Stomach (tissue), 9 donors: Measurements from ENCODE around the gene OR51M1. TPM values are rescaled to one million over a fixed set of nuclear protein-coding genes. Genes with fewer than 3 reads are reported as not detected.

Experiments
- DNase-seq, 2 donors: peaks; one replicate each; pipeline versions ENCODE4 v3.0.0 to v3.0.0-alpha.2; 2013 to 2019
- H3K27ac ChIP-seq, 5 donors: fragments of 200-600 bp in 4 of 5; sonication (generic) in 4 of 5; one replicate each; pipeline ENCODE4 v1.5.1; 2013 to 2019; ENCODE audit warnings: mild to moderate bottlenecking in 1 of 5, moderate library complexity in 1 of 5
- H3K27me3 ChIP-seq, 3 donors: fragments of 200-600 bp; sonication (generic); one replicate each; pipeline ENCODE4 v1.5.1; 2017 to 2019; ENCODE audit warnings: mixed run types in 1 of 3
- H3K36me3 ChIP-seq, 4 donors: fragments of 200-600 bp; sonication (generic); 1 replicate in 3 of 4; 2 replicates in 1 of 4; pipeline ENCODE4 v1.5.1; 2016 to 2019
- H3K4me1 ChIP-seq, 4 donors: fragments of 200-600 bp; sonication (generic); one replicate each; pipeline ENCODE4 v1.5.1; 2016 to 2019
- H3K4me3 ChIP-seq, 4 donors: fragments of 200-600 bp; sonication (generic) in 3 of 4; one replicate each; pipeline ENCODE4 v1.5.1; 2016 to 2019; ENCODE audit warnings: mild to moderate bottlenecking in 1 of 4
- H3K9me3 ChIP-seq, 4 donors: fragments of 200-600 bp; sonication (generic); one replicate each; pipeline ENCODE4 v1.5.1; 2016 to 2019
- CTCF ChIP-seq, 7 experiments: fragments of 450-650 bp in 4 of 7; fragments of 200-600 bp in 3 of 7; sonication (generic) in 3 of 7; IDR thresholded peaks; one replicate each; pipeline ENCODE4 v1.5.1; 2016 to 2019; ENCODE audit warnings: antibody characterized with exemption in 7 of 7, control low read depth in 2 of 7, mild to moderate bottlenecking in 1 of 7
- EP300 ChIP-seq: sonication (generic); formaldehyde crosslinking; IDR thresholded peaks from one replicate; pipeline ENCODE4 v1.6.1; 2017; ENCODE audit warnings: antibody characterized with exemption
- POLR2A ChIP-seq, 4 donors: fragments of 450-650 bp; IDR thresholded peaks; one replicate each; pipeline ENCODE4 v1.6.1; 2016; ENCODE audit warnings: antibody characterized with exemption in 4 of 4, control low read depth in 2 of 4, mild to moderate bottlenecking in 1 of 4, moderate library complexity in 1 of 4
- POLR2AphosphoS5 ChIP-seq, 3 donors: sonication (generic); formaldehyde crosslinking; IDR thresholded peaks; one replicate each; pipeline ENCODE4 v1.6.1; 2016; ENCODE audit warnings: antibody characterized with exemption in 3 of 3
- WGBS, 5 donors: extraction: QIAGEN DNeasy Blood & Tissue Kit in 3 of 5; methylation state at CpG; one replicate each; pipeline versions ENCODE4 v1.1.5 to v1.1.7; 2013 to 2018; 5-methylcytosine and 5-hydroxymethylcytosine counted together
- intact Hi-C: fragments of 100-400 bp; cut with DNase I; formaldehyde crosslinking; loops from one replicate; pipeline ENCODE4 v1.15.1; 2023; ENCODE audit warnings: low total_unique reads
- polyA plus RNA-seq, 3 donors: library from polyadenylated mRNA; stranded (reverse); fragments of 200-250 nt; gene quantifications; one replicate each; pipeline ENCODE4 v1.2.3, GENCODE V29; 2013
- small RNA-seq, 4 donors: library from RNA; depleted of rRNA; stranded (forward); fragments of <200 nt; gene quantifications; one replicate each; pipeline ENCODE3, GENCODE V24; 2016
- total RNA-seq, 5 donors: library from RNA; depleted of rRNA; stranded (reverse); fragments of >200 nt; gene quantifications; one replicate each; pipeline versions ENCODE4 v1.1.0 to v1.2.3, GENCODE V29; 2014 to 2016
- donor health status: healthy with polysubstance abuse.
- donor health status: Bipolar disorder and iron deficiency.
- donor health status: healthy.

Gene OR51M1
- total and polyA plus RNA-seq, 8 donors, result not detected

DNA sequence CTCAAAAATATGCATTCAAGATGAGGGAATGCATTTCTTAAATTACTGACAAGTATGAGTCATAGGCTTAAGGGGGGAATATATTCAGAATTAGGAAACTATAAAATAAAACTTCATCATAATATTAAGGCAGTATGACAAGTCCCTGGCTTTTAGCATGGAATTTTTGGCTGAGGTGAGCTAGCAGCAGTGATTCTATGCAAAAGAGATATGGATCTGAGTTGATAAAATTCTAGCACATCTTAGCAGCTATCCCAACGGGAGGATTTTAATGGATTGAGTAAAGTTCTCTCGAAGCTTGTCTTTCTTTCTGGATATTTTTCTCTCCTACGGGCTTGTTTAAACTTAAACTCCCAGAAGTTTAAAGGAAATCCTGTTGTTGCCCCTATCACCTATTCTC, 39.5 kb downstream of the OR51M1 start:
- H3K4me1 ChIP-seq, result no peaks in the 10 kb centered on the region
- H3K4me3 ChIP-seq, result no peak overlapping the region
- DNase-seq, result no peak
- H3K9me3 ChIP-seq, result no peaks in the 10 kb centered on the region
- TF ChIP-seq POLR2A (IDR thresholded peaks at IDR 0.05) (no peak), POLR2AphosphoS5 (IDR thresholded peaks at IDR 0.05) (no peak), EP300 (no peak), CTCF (IDR thresholded peaks at IDR 0.05) (no peak)
- H3K27ac ChIP-seq, result no peak overlapping the region
- H3K27me3 ChIP-seq, result no peaks in the 10 kb centered on the region
- intact Hi-C loops, result no loop called here
- 22 to 65% (median 50%) methylated on average over 3 of the region's 3 CpGs for WGBS, 5 donors
- no peaks in the 10 kb centered on the region for H3K36me3 ChIP-seq

DNA sequence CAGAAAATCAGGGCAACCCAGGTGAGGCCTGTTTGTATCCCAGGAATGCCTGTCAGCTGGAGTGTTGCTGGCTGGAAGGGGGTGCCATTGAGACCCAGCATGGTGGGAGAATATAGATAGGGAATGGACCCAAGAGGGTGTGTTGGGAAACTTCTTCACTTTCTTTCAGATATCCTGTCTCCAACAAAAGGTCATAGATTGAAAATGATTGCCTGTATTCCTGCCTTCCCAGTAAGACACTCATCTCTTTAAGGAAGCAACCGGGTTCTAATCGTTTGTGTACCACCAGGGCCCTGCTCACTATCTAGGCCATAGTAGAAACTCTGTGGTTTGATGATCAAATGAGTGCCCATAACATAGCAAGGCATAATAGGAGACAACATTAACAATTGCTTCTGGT, 57.8 kb downstream of the OR51M1 start, which contains the start of gene OR51I1:
TSS of gene OR51I1 (minus strand) at position 101 of the 400 bp plus-strand sequence. CDS start at position 101, 0 bp downstream.
- Histone ChIP-seq H3K27ac (no peak within 1 kb of the TSS), H3K4me3 (no peak within 1 kb of the TSS), H3K27me3 (no peaks in the 10 kb centered on the region), H3K9me3 (no peaks in the 10 kb centered on the region), H3K36me3 (no peaks in the 10 kb centered on the region), H3K4me1 (no peaks in the 10 kb centered on the region)
- WGBS, 5 donors, result 24 to 33% (median 32%) methylated on average over 2 of the region's 2 CpGs
- TF ChIP-seq CTCF (IDR thresholded peaks at IDR 0.05) (no peak), POLR2A (IDR thresholded peaks at IDR 0.05) (no peak), EP300 (no peak)
- DNase-seq, result no peak
- intact Hi-C loops, result no loop called here

Small RNAs within 50 kb of the gene (small RNA-seq; reads per million reads assigned to genes)
- 0 reads per million in 4 donors for gene AC104389.3

Other genes with a start within 250 kb of the OR51M1 start
- gene OR52A5, start 245.5 kb upstream of the OR51M1 start, total RNA-seq, result under 1 TPM in 1 of 5 donors, not detected in 4; 0.18 TPM
- gene OR52A5, start 245.5 kb upstream of the OR51M1 start, polyA plus RNA-seq, result not detected
- not detected for gene OR52A1, start 229.1 kb upstream of the OR51M1 start, total RNA-seq
- gene OR52A1, start 229.1 kb upstream of the OR51M1 start, polyA plus RNA-seq, result not detected
- gene OR51V1, start 183.1 kb upstream of the OR51M1 start, total RNA-seq, result not detected
- not detected for gene OR51V1, start 183.1 kb upstream of the OR51M1 start, polyA plus RNA-seq
- gene HBB, start 156.7 kb upstream of the OR51M1 start, total RNA-seq, result 1,000 to 10,000 TPM in 1 of 5 donors, 100 to 1,000 TPM in 1, 10 to 100 TPM in 1, 1 to 10 TPM in 2; 2.9 to 1,619 (median 29.5) TPM
- gene HBB, start 156.7 kb upstream of the OR51M1 start, polyA plus RNA-seq, result 10 to 100 TPM in 2 of 3 donors, 1 to 10 TPM in 1; 3.1 to 15.1 (median 13.0) TPM
- gene HBD, start 149.3 kb upstream of the OR51M1 start, total RNA-seq, result 1 to 10 TPM in 1 of 5 donors, not detected in 4; 4.8 TPM
- under 1 TPM in 1 of 3 donors, not detected in 2; 0.20 TPM for gene HBD, start 149.3 kb upstream of the OR51M1 start, polyA plus RNA-seq
- 1 to 10 TPM in 1 of 5 donors, not detected in 4; 6.2 TPM for gene HBG1, start 134.0 kb upstream of the OR51M1 start, total RNA-seq
- gene HBG1, start 134.0 kb upstream of the OR51M1 start, polyA plus RNA-seq, result not detected
- 1,000 to 10,000 TPM in 1 of 5 donors, not detected in 4; 1,854 TPM for gene HBG2, start 129.0 kb upstream of the OR51M1 start, total RNA-seq
- under 1 TPM in 1 of 3 donors, not detected in 2; 0.75 TPM for gene HBG2, start 129.0 kb upstream of the OR51M1 start, polyA plus RNA-seq
- 1 to 10 TPM in 1 of 5 donors, not detected in 4; 1.3 TPM for gene HBE1, start 113.9 kb upstream of the OR51M1 start, total RNA-seq
- gene HBE1, start 113.9 kb upstream of the OR51M1 start, polyA plus RNA-seq, result not detected
- gene OR51B4, start 81.9 kb upstream of the OR51M1 start, total RNA-seq, result not detected
- not detected for gene OR51B4, start 81.9 kb upstream of the OR51M1 start, polyA plus RNA-seq
- gene OR51B2, start 59.5 kb upstream of the OR51M1 start, total RNA-seq, result under 1 TPM in 1 of 5 donors, not detected in 4; 0.92 TPM
- gene OR51B2, start 59.5 kb upstream of the OR51M1 start, polyA plus RNA-seq, result not detected
- 1 to 10 TPM in 1 of 5 donors, under 1 TPM in 1, not detected in 3; 0.92 to 1.2 TPM for gene OR51B5, start 40.3 kb upstream of the OR51M1 start, total RNA-seq
- gene OR51B5, start 40.3 kb upstream of the OR51M1 start, polyA plus RNA-seq, result not detected
- gene OR51B6, start 32.3 kb upstream of the OR51M1 start, total RNA-seq, result not detected
- not detected for gene OR51B6, start 32.3 kb upstream of the OR51M1 start, polyA plus RNA-seq
- not detected for gene OR51Q1, start 38.3 kb downstream of the OR51M1 start, total RNA-seq
- gene OR51Q1, start 38.3 kb downstream of the OR51M1 start, polyA plus RNA-seq, result not detected
- not detected for gene OR51I1, start 57.7 kb downstream of the OR51M1 start, total RNA-seq
- gene OR51I1, start 57.7 kb downstream of the OR51M1 start, polyA plus RNA-seq, result not detected
- gene OR51I2, start 65.5 kb downstream of the OR51M1 start, total RNA-seq, result not detected
- gene OR51I2, start 65.5 kb downstream of the OR51M1 start, polyA plus RNA-seq, result not detected
- gene OR52D1, start 104.9 kb downstream of the OR51M1 start, total RNA-seq, result not detected
- not detected for gene OR52D1, start 104.9 kb downstream of the OR51M1 start, polyA plus RNA-seq
- 1 to 10 TPM in 1 of 5 donors, not detected in 4; 1.1 TPM for gene UBQLN3, start 126.1 kb downstream of the OR51M1 start, total RNA-seq
- gene UBQLN3, start 126.1 kb downstream of the OR51M1 start, polyA plus RNA-seq, result not detected
- under 1 TPM in 1 of 5 donors, not detected in 4; 0.92 TPM for gene UBQLNL, start 132.9 kb downstream of the OR51M1 start, total RNA-seq
- under 1 TPM; 0.12 to 0.80 (median 0.31) TPM for gene UBQLNL, start 132.9 kb downstream of the OR51M1 start, polyA plus RNA-seq
- 10 to 100 TPM in 1 of 5 donors, 1 to 10 TPM in 1, under 1 TPM in 1, not detected in 2; 0.58 to 21.0 (median 1.3) TPM for gene OR52H1, start 164.7 kb downstream of the OR51M1 start, total RNA-seq
- gene OR52H1, start 164.7 kb downstream of the OR51M1 start, polyA plus RNA-seq, result not detected
- gene OR52B6, start 197.1 kb downstream of the OR51M1 start, total RNA-seq, result not detected
- not detected for gene OR52B6, start 197.1 kb downstream of the OR51M1 start, polyA plus RNA-seq
- gene TRIM6, start 212.8 kb downstream of the OR51M1 start, total RNA-seq, result 10 to 100 TPM in 1 of 5 donors, 1 to 10 TPM in 1, under 1 TPM in 1, not detected in 2; 0.87 to 10.3 (median 2.6) TPM
- 1 to 10 TPM; 1.1 to 2.3 (median 1.2) TPM for gene TRIM6, start 212.8 kb downstream of the OR51M1 start, polyA plus RNA-seq
- gene TRIM34, start 241.2 kb downstream of the OR51M1 start, total RNA-seq, result 10 to 100 TPM in 1 of 5 donors, 1 to 10 TPM in 2, under 1 TPM in 1, not detected in 1; 0.29 to 11.4 (median 2.6) TPM
- 1 to 10 TPM; 2.9 to 8.7 (median 3.7) TPM for gene TRIM34, start 241.2 kb downstream of the OR51M1 start, polyA plus RNA-seq